T-helper 2 cell (primary cell): ENCODE measurements around the gene CDC42EP5.

ENCODE experiments used
- DNase-seq, 5 experiments: peaks; one replicate each; pipeline versions ENCODE4 v3.0.0 to v3.0.0-alpha.2; 2012 to 2022

The CDC42EP5 gene

DNA sequence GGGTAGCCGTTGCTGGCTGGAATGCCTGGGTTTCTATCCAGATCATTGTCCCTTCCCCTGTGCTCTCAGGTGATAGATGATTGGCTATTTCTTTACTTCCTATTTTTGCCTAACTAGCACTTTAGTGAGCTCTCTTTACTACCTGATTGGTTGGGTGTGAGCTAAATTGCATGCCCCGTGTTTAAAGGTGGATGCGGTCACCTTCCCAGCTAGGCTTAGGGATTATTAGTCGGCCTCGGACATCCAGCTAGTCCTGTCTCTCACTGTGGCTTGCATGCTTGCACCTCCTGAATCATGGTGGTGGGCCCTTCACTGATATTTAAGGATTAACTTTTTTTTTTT lies 47.7 kb downstream of the CDC42EP5 start:
- no peak for DNase-seq

DNA sequence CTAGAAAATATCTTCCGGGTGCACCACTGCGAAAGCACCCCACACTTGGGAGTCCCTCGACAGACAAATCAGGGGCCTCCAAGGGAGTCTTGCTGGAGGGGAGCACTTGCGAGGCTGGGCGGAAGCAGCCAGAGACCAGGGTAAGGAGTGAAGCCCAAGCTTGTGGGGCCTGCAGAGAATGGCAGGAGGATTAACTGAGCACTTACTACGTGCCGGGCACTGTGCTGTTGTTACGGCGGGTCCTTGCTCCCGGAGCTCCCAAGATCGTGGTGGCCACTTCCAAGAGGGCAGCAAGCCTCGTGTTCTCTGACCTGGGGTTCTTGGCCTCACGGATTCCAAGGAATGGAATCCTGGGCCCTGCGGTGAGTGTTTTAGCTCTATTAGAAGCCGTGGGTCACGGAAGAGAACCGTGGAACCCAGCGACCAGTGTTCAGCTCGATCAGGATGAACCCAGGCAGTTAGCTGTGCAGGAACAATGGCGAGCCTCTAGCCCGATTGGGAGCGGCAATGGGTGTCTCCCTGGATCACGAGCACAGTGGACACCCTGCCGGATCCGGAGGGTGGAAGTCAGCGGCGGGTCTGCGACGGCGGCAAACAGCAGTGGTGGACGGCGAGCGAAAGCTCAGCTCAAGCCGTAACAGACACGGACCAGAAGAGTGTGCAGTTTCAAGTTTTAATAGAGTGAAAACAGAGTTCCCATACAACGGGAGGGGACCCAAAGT lies 48.3 kb downstream of the CDC42EP5 start:
- DNase-seq = no peak

DNA sequence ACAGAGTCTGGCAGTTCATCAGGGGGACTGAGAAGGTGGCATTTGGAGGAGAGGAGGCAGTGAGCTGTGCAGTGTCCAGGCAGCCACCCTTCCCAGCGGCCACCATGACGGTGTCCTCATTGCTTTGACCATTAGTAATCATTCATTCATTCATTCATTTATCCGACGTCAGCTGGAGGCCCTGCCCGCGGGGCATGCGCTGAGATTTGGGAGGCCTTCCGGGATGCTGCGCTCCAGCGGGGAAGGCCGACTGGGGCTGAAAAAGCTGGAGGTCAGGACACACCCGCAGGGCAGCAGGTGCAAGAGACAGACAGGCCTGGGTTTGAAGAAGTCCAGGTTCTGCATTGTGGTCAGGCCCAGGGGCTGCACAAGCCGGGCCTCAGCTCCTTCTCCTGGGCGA lies 48.9 kb downstream of the CDC42EP5 start:
- no peak for DNase-seq

DNA sequence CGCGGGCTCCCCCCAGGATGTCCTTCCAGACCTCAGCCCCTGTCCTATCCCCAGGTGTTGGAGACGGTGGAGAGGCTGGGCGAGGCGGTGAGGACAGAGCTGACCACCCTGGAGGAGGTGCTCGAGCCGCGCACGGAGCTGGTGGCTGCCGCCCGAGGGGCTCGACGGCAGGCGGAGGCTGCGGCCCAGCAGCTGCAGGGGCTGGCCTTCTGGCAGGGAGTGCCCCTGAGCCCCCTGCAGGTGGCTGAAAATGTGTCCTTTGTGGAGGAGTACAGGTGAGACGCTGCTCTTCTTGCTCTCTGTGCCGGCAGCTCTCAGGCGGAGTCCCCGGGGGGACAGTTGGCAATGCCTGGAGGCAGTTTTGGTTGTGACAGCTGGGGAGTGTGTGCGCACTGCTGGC lies 51.0 kb downstream of the CDC42EP5 start:
- DNase-seq = no peak

DNA sequence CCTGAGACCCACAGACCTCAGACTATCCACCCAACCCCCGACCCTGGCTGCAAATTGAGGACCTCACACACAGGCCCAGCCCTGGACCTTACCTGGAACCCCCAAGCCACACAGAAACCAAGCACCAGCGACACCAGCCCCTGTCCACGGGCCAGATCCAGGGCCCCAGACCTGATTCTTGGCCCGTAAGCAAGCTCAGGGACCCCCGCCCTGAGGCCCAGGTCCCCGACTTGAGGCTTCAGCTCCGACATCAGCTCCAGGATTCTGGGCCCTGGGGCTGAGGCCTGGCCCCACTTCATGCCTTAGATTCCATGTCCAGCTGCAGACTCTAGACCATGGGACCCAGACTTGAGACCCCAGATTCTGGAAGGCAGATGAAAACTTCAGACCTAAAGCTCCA lies 51.6 kb downstream of the CDC42EP5 start:
- DNase-seq = no peak

DNA sequence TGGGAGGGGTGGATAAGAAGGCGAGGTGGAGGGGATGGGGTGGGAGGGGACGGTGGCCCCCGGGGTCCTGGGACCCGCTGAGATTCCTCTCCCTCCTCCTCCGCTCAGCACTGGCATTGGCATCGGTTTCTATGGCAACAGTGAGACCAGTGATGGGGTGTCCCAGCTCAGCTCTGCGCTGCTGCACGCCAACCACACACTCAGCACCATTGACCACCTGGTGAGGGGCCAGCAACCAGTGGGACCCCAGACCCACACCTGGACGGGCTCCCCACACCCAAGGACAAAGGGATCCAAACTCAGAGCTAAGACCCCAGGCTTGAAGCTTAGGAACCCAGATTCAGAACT lies 52.0 kb downstream of the CDC42EP5 start:
- no peak for DNase-seq

DNA sequence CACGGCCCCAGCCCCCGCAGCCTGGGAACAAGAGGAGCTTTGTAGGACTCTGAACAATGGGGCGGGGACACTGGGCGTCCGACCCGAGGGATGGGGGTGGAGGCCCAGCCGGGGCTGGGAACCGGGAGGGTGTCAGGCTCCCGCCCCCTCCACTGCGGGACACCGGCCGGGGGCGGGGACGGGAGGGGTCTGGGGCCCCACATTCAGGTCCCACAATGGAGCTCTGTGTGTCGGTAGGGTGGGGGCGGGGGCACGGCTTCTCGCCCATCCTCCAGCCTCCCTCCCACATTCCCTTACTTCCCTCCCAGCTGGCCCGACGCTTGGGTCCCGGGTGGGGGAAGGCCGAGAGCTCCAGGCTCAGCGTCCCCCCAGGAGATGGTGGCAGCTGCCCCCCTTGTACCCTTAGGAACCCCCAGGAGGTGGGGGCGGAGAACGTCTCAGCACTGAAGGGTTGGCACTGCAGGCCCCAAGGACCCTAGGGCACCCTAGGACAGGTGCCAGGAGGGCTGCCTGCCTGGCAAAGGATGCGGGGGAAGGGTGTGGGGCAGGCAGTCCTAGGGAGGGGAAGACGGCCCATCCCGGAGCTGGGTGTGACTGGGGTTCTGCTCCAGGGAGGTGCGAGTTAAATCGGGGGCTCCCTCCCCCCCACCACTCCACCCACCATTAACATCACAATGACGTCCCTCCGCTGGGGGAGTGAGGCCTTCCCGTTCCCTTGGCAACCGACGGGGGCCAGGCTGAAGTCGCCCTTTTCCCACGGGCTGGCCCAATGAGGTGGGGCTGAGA lies 52.5 kb downstream of the CDC42EP5 start:
- DNase-seq = no peak

DNA sequence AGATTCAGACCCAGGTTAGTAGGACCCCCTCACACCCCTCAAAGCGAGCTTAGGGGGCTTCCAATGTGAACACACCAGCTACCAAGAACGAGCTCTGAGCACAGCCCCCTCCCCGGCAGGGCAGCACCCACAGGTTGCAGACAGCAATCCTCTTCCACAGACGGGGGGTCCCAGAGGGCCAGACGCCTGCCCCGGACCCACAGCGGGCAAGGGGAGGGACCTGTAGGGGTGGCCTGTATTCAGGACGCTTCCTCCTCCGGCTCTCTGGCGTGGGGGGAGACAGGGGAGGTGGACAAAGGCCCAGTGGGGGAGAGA lies 53.1 kb downstream of the CDC42EP5 start:
- no peak for DNase-seq

DNA sequence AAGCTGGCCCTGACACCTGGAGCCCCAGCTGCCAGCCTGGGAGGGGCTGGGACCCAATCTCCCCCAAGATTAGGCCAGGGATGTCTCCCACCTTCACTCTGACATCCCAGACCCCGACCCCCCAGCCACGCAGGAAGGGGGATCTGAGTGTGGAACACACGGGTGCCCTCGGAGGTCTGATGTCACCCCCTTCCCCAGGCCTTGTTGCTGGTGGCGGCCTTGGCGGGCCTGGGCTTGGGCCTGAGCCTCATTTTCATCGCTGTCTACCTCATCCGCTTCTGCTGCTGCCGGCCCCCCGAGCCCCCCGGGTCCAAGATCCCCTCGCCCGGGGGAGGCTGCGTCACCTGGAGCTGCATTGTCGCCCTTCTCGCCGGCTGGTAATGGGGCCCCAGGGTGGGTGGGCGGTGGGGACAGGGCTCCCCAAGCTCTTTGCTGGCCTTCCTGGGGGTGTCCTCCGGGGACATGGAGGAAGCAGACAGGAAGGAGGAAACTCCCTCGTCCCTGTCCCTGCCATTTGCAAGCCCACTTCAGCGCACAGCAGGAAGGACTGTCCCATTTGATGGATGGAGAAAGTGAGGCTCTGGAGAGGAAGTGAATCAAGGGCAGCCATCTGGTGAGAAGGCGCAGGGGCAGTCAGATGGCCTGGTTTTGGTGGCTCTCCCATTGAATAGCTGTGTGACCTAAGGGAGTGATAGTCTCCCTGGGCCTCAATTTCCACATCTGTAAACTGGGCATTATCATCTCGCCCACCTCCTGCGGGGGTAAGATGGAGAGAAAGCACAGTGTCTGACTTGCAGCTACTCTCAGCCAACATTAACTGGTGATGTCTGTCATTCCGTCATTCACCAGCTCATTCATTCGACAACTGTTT lies 53.9 kb downstream of the CDC42EP5 start:
- no peak for DNase-seq

DNA sequence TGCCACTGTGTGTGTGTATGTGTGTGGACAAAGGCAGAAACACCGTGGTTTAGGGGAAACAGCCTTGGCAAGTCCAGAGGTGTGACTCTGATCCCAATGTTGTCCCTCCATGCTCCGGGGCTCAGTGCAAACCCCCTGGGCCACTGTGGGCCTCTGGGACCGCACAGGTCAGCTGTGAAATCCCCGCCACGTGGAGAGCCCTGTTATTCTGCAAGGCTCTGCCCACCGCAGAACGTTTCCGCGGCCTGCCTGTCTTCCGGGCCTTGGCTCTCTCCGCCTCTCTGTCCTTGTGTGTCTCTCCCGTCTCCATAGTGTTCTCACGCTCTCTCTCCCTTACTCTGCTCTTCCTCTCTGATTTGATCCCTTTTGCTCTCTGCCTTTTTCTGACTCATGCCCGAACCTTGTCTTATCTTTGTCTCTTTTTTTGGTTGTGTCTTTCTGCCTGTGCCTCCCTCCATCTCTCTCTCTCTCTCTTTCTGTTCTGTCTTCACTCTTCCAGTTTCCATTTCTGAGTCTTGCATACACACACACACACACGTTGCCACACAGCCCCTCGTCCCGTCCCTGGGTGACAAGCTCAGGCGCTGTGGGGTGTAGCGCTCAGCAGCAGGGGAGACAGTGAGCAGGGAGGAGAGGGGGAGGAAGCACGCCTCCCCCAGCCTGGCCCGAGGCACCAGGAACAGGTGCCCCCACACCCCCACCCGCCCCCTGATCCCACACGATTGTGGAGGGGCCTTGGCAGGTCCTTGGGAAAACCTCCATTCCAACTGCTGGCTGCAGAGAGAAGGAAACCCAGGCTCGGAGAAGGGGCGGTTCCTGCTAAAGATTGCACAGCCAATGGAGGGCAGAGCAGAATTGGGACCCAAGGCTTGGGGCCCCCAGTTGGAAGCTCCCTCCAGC lies 54.8 kb downstream of the CDC42EP5 start:
- peak in 1 of 5 experiments; percentile 63 for DNase-seq

DNA sequence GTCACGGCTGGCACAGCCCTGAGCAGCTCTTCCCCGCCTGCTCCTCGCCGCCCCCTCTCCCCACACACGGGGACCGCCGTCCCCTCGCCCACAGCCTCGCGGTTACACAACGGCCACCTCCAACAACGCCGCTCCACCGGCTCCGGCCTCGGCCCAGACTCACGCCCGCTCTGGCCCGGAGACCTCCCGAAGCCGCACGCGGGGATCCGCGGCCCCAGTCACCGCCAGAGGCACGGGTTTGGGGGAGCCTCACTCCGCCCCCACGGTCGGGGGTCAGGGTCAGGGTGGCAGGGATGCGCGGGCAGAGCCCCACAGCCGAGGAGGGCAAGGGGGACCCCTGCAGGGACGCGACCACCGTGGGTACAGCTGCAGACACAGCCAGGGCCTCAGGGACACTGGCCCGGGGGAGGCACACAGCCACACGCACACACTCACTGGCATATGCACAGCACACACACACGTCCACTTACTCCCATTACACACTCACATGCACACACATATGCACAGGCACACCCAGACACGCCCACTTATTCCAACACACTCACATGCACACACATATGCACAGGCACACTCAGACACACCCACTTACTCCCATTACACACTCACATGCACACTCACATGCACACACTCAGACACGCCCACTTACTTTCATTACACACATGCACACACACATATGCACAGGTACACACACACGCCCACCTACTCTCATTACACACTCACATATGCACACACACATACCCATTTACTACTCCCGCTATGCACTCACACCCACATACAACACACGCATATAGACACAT lies 56.2 kb downstream of the CDC42EP5 start:
- no peak for DNase-seq

DNA sequence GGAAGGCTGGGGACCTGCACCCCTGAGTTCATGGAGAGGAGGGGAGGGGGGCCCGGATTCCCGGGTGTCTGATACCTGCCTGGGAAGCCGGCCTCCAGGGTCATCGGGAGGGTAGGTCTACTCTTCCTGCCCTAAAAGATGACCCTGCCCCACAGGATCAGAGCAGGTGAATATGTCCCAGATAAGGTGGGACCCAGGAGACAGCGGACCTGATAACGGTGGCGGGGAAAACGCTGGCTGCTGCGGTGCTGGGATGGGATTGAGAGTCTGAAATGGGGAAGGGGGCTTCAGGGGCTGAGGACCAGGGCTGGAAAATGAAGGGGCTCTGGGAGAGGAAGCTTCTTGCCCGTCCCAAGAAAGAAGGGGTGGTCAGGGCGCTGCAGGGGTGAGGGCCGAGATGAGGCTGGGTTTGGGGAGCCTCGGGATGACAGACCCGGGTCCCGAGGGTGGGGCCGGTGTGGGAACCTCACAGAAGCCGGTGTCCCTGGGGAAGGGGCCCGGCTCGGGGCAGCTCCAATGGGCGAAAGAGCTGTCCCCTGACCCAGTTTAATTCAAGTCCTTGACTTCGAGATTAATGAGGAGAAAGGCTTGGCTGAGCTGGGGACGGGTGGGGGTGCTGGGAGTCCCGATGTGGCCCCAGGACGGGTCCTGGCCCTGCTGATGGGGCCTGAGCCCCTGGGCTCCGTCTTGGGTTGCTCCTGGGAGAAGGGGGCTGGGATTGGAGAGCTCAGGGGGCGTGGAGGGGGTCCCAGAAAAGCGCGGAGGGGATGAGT lies 57.0 kb downstream of the CDC42EP5 start:
- DNase-seq = no peak

DNA sequence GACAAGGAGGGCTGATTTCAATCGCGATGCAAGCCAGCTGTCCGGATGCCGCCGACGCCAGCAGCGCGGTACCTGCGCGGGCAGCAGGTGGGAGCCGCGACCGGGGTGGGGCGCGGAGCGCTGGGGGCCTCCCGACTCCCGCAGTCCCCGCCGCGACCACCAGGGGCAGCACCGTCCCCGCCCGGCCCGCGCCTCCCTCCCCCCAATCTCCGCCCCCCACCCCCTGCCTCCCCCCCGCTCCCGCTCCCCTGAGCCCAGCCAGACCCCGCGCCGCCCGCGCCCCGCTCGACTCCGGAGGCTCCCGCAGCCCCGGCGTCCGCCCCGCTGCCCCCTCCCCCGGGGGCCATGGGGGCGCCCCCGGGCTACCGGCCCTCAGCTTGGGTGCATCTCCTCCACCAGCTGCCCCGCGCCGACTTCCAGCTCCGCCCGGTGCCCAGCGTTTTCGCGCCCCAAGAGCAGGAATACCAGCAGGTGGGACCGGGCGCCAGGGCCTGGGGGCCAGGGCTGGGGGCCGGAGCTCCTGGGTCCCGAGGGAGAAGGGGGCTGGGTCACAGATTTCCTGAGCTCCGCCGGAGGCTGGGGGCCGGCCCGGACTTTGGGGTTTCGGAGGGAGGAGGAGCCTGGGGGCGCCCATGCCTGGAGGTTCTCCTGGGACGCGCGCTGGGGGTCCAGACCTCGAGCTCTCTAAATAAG lies 57.7 kb downstream of the CDC42EP5 start, which contains the start of gene TTYH1:
Gene TTYH1 (plus strand): TSS at position 257 of the 693 bp plus-strand sequence. CDS start 89 bp downstream, at position 346.
- DNase-seq = peak in 2 of 5 experiments; percentile 22 to 27
